Neural cell (in vitro differentiated cells): ENCODE results near the gene RAPGEF4. TPM values are rescaled to one million over a fixed set of nuclear protein-coding genes. Genes with fewer than 3 reads are reported as not detected.

ENCODE experiments used
- H2AFZ ChIP-seq: fragments of 200-600, 300-800 bp; sonication (generic), shearing (Covaris generic); 2 replicates; pipeline ENCODE4 v1.6.0; 2014; ENCODE audit warnings: low read depth, mild to moderate bottlenecking, antibody characterized with exemption, low read length, moderate library complexity
- H3F3A ChIP-seq: fragments of 200-600 bp; shearing (Covaris generic); 2 replicates; pipeline ENCODE4 v1.6.1; 2016; ENCODE audit warnings: mild to moderate bottlenecking, moderate library complexity, mixed read lengths, antibody characterized with exemption, low read length; ENCODE audit not compliant: insufficient read depth, poor library complexity, severe bottlenecking
- H3K27ac ChIP-seq: fragments of 200-600, 300-800 bp; sonication (generic), shearing (Covaris generic); 2 replicates; pipeline ENCODE4 v1.5.1; 2014; ENCODE audit warnings: mild to moderate bottlenecking, low read length, moderate library complexity
- H3K27me3 ChIP-seq: fragments of 300-800, 200-600 bp; sonication (generic), shearing (Covaris generic); 2 replicates; pipeline ENCODE4 v1.6.0; 2014; ENCODE audit warnings: mild to moderate bottlenecking, low read depth, low read length, moderate library complexity; ENCODE audit not compliant: insufficient read depth
- H3K36me3 ChIP-seq: fragments of 300-800, 200-600 bp; sonication (generic), shearing (Covaris generic); 2 replicates; pipeline ENCODE4 v1.5.1; 2014; ENCODE audit warnings: mild to moderate bottlenecking, antibody characterized with exemption, low read length, moderate library complexity; ENCODE audit not compliant: insufficient read depth
- H3K4me2 ChIP-seq: fragments of 300-800, 200-600 bp; sonication (generic), shearing (Covaris generic); 2 replicates; pipeline ENCODE4 v1.6.0; 2014; ENCODE audit warnings: mild to moderate bottlenecking, low read length
- H3K4me3 ChIP-seq: fragments of 300-800, 200-600 bp; sonication (generic), shearing (Covaris generic); 2 replicates; pipeline ENCODE4 v1.5.1; 2014; ENCODE audit warnings: mild to moderate bottlenecking, low read length, moderate library complexity
- H3K79me2 ChIP-seq: fragments of 200-600 bp; shearing (Covaris generic); replicated peaks from 2 replicates; pipeline ENCODE4 v1.6.0; 2014; ENCODE audit warnings: mild to moderate bottlenecking, low read length, moderate library complexity; ENCODE audit not compliant: insufficient read depth
- H3K9ac ChIP-seq: fragments of 300-800, 200-600 bp; sonication (generic), shearing (Covaris generic); 2 replicates; pipeline ENCODE4 v1.6.1; 2016; ENCODE audit warnings: mild to moderate bottlenecking, low read length, mixed read lengths
- H3K9me2 ChIP-seq: fragments of 200-600 bp; shearing (Covaris generic); 2 replicates; pipeline ENCODE4 v1.6.1; 2016; ENCODE audit warnings: mild to moderate bottlenecking, low read length, mixed read lengths; ENCODE audit not compliant: insufficient read depth
- H3K9me3 ChIP-seq: fragments of 200-600, 300-800 bp; sonication (generic), shearing (Covaris generic); 2 replicates; pipeline ENCODE4 v1.6.1; 2016; ENCODE audit warnings: mild to moderate bottlenecking, mixed run types, low read length, moderate library complexity, mixed read lengths
- H4K20me1 ChIP-seq: fragments of 200-600 bp; shearing (Covaris generic); 2 replicates; pipeline ENCODE4 v1.6.1; 2016; ENCODE audit warnings: mild to moderate bottlenecking, mixed run types; ENCODE audit not compliant: insufficient read depth
- CTCF ChIP-seq: fragments of 450-650 bp; IDR thresholded peaks from 2 replicates; pipeline ENCODE4 v1.5.1; 2014; ENCODE audit warnings: antibody characterized with exemption, mild to moderate bottlenecking, moderate library complexity; ENCODE audit not compliant: poor library complexity, severe bottlenecking
- EP300 ChIP-seq: fragments of 450-650 bp; conservative IDR thresholded peaks from 2 replicates; pipeline ENCODE4 v1.6.1; 2014; ENCODE audit warnings: antibody characterized with exemption, mild to moderate bottlenecking, moderate library complexity; ENCODE audit not compliant: poor library complexity, severe bottlenecking
- EZH2 ChIP-seq: fragments of 200-600, 300-800 bp; shearing (Covaris generic), sonication (generic); IDR thresholded peaks from 2 replicates; pipeline ENCODE4 v1.6.1; 2014; ENCODE audit warnings: antibody characterized with exemption, low read length, borderline replicate concordance, mild to moderate bottlenecking; ENCODE audit not compliant: insufficient read depth, poor library complexity, severe bottlenecking
- MXI1 ChIP-seq: fragments of 450-650 bp; conservative IDR thresholded peaks from 2 replicates; pipeline ENCODE4 v1.6.1; 2014; ENCODE audit warnings: antibody characterized with exemption, mild to moderate bottlenecking; ENCODE audit not compliant: poor library complexity, severe bottlenecking
- POLR2AphosphoS5 ChIP-seq: IDR thresholded peaks from 2 replicates; pipeline ENCODE4 v1.6.1; 2012
- RAD21 ChIP-seq: fragments of 450-650 bp; conservative IDR thresholded peaks from 2 replicates; pipeline ENCODE4 v1.6.1; 2014; ENCODE audit warnings: antibody characterized with exemption, mild to moderate bottlenecking, moderate library complexity
- SMC3 ChIP-seq: fragments of 450-650 bp; conservative IDR thresholded peaks from 2 replicates; pipeline ENCODE4 v1.6.1; 2014; ENCODE audit warnings: antibody characterized with exemption, mild to moderate bottlenecking, moderate library complexity; ENCODE audit not compliant: poor library complexity
- TAF1 ChIP-seq: IDR thresholded peaks from 2 replicates; pipeline ENCODE4 v1.6.1; 2012; ENCODE audit warnings: low read depth
- polyA plus RNA-seq: library from polyadenylated mRNA; depleted of rRNA; stranded (reverse); fragments of >200 nt; gene quantifications from 2 replicates; pipeline ENCODE4 v1.2.3, GENCODE V29; 2014
- TF ChIP-seq, protein P1 (sequence below): IDR thresholded peaks from 2 replicates; pipeline ENCODE4 v1.6.1; 2012; ENCODE audit warnings: borderline replicate concordance

RAPGEF4 gene
- polyA plus RNA-seq, 1 donor from 2014 or later = 10.4 TPM

- H4K20me1 ChIP-seq = no peaks in the 10 kb centered on the region
- H3K9me2 ChIP-seq = no peaks in the 10 kb centered on the region
- no peaks in the 10 kb centered on the region for H3K9me3 ChIP-seq
- H3F3A ChIP-seq = no peaks in the 10 kb centered on the region
- H3K27me3 ChIP-seq = no peaks in the 10 kb centered on the region
- H3K4me3 ChIP-seq = no peak overlapping the region
- TF ChIP-seq TAF1 (no peak), MXI1 (no peak), EZH2 (no peak), EP300 (no peak), POLR2AphosphoS5 (no peak), SMC3 (no peak), RAD21 (no peak), CTCF (no peak)
- TF ChIP-seq, protein P1, sequence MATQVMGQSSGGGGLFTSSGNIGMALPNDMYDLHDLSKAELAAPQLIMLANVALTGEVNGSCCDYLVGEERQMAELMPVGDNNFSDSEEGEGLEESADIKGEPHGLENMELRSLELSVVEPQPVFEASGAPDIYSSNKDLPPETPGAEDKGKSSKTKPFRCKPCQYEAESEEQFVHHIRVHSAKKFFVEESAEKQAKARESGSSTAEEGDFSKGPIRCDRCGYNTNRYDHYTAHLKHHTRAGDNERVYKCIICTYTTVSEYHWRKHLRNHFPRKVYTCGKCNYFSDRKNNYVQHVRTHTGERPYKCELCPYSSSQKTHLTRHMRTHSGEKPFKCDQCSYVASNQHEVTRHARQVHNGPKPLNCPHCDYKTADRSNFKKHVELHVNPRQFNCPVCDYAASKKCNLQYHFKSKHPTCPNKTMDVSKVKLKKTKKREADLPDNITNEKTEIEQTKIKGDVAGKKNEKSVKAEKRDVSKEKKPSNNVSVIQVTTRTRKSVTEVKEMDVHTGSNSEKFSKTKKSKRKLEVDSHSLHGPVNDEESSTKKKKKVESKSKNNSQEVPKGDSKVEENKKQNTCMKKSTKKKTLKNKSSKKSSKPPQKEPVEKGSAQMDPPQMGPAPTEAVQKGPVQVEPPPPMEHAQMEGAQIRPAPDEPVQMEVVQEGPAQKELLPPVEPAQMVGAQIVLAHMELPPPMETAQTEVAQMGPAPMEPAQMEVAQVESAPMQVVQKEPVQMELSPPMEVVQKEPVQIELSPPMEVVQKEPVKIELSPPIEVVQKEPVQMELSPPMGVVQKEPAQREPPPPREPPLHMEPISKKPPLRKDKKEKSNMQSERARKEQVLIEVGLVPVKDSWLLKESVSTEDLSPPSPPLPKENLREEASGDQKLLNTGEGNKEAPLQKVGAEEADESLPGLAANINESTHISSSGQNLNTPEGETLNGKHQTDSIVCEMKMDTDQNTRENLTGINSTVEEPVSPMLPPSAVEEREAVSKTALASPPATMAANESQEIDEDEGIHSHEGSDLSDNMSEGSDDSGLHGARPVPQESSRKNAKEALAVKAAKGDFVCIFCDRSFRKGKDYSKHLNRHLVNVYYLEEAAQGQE = no peak
- no peak overlapping the region for H3K9ac ChIP-seq
- no peaks in the 10 kb centered on the region for H3K36me3 ChIP-seq
- no peaks in the 10 kb centered on the region for H3K79me2 ChIP-seq
- H3K4me2 ChIP-seq = no peak overlapping the region
- no peak overlapping the region for H2AFZ ChIP-seq
- no peak overlapping the region for H3K27ac ChIP-seq
These were observed 290.8 kb downstream of the RAPGEF4 start for GRCh38 chr2:173026479-173026878.

DNA sequence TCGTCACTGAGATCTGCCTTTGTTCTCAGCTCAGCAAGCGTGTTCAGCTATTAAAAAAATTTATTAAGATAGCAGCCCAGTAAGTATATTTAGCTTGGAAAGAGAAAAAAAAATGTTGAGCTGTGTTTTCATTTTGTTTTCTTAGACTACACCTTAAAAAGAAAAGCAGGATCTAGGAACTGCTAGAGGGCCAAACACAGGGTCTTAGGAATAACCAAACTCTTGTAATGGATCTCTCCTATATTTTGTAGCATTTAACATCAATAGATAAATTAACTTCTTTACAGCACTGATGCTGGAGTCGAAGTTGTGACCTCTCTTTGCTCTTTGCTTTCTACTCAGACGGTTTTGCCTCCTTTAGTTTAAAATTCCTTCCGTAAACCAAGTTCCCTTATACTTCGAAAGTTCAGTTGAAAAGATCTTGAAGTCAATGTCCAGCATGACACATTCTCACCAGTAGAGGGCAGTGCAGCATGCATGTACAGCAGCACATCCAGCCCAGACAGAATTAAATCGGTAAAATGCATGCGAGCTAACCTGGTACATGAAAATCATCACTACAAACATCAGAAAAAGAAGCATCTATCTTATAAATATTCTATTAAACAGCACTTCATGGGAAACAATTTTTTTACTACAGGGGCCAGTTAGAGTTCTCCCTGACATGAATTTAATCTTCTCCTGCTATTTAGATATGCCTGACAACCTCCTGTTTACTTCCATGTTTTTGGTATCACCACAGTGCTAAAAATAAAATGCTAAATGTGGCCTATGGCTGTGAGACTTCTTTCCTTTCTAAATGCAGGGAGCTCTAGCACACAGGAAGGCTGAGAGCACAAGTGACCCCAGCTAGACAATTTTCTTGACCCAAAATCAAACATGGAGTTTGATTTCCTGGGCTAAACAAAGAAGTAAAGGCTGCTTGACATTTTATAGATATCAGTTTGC, 291.8 kb downstream of the RAPGEF4 start:
- no peaks in the 10 kb centered on the region for H4K20me1 ChIP-seq
- no peak overlapping the region for H3K27ac ChIP-seq
- H3F3A ChIP-seq = no peaks in the 10 kb centered on the region
- no peak overlapping the region for H3K4me3 ChIP-seq
- H3K36me3 ChIP-seq = no peaks in the 10 kb centered on the region
- H2AFZ ChIP-seq = no peak overlapping the region
- no peaks in the 10 kb centered on the region for H3K79me2 ChIP-seq
- no peak overlapping the region for H3K4me2 ChIP-seq
- no peaks in the 10 kb centered on the region for H3K9me3 ChIP-seq
- H3K27me3 ChIP-seq = no peaks in the 10 kb centered on the region
- H3K9me2 ChIP-seq = no peaks in the 10 kb centered on the region
- no peak overlapping the region for H3K9ac ChIP-seq
- TF ChIP-seq RAD21 (peak; percentile 96), POLR2AphosphoS5 (no peak), EZH2 (no peak), TAF1 (no peak), CTCF (peak; percentile 95), SMC3 (peak; percentile 94), EP300 (no peak)
